ENCODE measurements around the gene MARCKS.
"Not testable (repeated sequence)": the region's sequence is repeated elsewhere in the genome, so short reads cannot be mapped to it uniquely, and the experiment has no call there.

MARCKS gene

GRCh38 chr6:113888493-113888892 lies 31.3 kb downstream of the MARCKS start:
- no peak for DNase-seq

GRCh38 chr6:113888956-113889630 lies 31.9 kb downstream of the MARCKS start:
- no peak for DNase-seq

GRCh38 chr6:113893451-113893850 lies 36.3 kb downstream of the MARCKS start:
- no peak for DNase-seq

GRCh38 chr6:113893866-113894265 lies 36.7 kb downstream of the MARCKS start:
- no peak for DNase-seq

GRCh38 chr6:113894712-113895674 lies 37.8 kb downstream of the MARCKS start:
- no peak for DNase-seq

- no peak for DNase-seq
Measured at GRCh38 chr6:113901482-113901881, 44.3 kb downstream of the MARCKS start.

GRCh38 chr6:113903666-113904330 lies 46.7 kb downstream of the MARCKS start:
- DNase-seq = no peak

- DNase-seq = no peak
Measured at GRCh38 chr6:113907102-113907815, 50.1 kb downstream of the MARCKS start.

GRCh38 chr6:113908801-113909200 lies 51.7 kb downstream of the MARCKS start:
- no peak for DNase-seq

GRCh38 chr6:113909224-113909856 lies 52.2 kb downstream of the MARCKS start:
- no peak for DNase-seq

GRCh38 chr6:113910285-113910684 lies 53.1 kb downstream of the MARCKS start:
- DNase-seq = not testable (repeated sequence)

All from activated gamma-delta T cell (primary cell).